ENCODE measurements around the gene BICD1.

- TF ChIP-seq CTCF (conservative IDR thresholded peaks at IDR 0.05) (no peak), EZH2 (IDR thresholded peaks at IDR 0.05; ENCODE audit: low read depth) (no peak)
Measured at GRCh38 chr12:32146074-32146873, 39.6 kb downstream of the BICD1 start.

Measured in PC-9 (cell line).